ENCODE results near the gene GRIK4.

GRIK4 gene

DNA sequence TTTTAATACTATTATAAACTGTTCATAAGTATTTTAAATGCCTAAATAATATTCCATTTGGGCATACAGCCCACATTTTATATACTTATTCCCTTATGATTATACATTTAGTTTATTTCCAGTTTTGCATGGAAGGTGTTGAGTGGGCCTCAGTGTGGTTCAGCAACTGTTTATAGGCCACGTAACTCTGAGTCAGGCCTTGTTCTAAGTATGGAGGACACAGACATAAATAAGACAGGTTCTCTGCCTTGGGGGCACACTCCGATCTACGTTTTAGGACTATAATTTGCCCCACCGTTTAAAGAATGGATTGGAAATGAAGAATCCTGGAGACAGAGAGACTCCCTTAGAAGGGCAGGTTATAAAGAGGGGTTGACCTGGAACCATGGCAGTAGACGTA is 300.2 kb downstream of the GRIK4 start:
- DNase-seq (ENCODE audit: low spot score) = no peak

DNA sequence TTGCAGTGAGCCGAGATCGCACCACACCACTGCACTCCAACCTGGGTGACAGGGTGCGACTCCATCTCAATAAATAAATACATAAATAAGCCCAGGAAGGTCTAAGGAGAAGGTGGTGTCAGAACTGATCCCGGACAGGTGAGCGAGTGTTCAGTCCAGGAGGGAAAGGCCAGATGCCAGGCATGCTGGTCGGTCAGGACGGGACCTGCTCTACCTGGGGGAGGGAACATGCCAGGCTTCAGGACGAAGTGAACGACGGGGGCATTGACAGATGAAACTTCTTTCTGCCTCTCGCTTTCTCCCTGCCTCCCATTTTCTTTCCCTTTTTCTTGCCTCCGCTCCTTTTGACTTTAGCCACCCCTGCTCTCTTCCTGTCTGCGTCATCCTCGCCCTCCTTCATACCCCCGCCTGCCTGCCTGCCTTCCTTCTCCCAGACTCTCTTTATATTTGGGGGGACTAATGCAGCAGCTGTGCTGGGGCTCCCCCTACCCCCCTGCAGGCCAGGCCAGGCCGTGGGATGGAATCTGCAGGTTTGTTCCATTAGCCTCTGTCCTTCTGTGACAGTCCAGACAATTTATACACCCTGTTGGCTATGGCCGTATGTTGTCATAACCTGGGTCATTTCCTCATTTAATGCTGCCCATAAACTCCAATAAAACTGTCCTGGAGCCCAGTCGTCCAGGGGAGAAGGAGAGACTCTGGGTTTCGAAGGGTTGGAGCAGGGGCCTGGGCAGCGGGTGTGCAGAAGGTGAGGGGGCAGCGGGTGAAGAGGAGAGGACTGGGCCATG is 303.2 kb downstream of the GRIK4 start:
- no peak for DNase-seq (ENCODE audit: low spot score)

DNA sequence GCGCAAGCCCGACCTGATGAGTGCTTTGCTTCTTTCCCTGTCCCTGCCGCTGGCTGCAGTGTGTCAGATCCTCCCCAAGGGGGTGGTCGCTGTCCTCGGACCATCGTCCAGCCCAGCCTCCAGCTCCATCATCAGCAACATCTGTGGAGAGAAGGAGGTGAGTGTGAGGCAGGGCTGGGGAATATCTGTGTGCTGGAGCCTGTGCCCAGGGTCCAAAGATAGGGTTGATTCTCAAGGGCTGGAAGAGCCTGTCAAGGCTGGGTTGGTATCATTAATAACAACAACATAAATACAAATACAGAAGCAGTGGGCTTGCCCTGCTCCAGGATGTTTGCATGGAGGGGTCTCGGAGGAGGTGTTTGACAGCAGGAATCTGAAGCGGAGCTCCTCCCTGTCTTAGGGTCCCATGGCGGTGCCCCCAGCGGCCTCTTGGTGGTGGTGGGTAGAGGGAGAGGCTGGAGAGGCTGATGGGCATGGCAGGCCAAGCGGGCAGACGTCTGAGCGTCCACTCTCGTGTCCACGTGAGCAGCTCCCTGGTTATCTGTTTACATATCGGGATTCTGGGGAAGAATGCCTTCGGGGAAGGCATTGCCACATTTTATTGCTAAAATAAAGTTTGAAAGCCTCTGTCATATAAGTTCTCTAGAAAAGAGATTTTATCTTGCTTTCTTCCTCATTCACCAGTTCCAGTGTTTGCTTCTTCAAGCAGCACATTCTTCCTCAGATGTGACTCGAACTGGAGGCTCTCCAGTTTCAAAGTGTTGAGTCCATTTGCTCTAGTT is 304.0 kb downstream of the GRIK4 start:
- no peak for DNase-seq (ENCODE audit: low spot score)

DNA sequence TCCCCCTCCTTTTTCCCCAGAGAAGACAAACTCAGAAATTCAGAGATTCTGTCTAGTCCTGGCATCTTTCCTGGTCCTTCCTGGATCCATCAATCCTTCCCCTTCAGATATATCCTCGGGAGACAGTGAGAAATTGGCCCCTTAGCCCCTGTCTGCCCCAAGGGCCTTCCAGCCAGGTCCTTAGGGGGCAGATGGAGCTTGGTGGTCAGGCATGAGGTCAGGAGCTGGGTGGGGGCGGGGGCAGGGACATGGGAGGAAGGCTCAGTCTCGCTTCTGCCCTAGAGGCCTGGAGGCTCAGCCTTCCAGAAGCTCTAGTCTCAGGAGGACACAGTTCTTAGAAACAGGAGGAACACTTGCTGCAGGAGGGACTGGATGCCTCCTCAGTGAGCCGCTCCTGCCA is 304.6 kb downstream of the GRIK4 start:
- no peak for DNase-seq (ENCODE audit: low spot score)

DNA sequence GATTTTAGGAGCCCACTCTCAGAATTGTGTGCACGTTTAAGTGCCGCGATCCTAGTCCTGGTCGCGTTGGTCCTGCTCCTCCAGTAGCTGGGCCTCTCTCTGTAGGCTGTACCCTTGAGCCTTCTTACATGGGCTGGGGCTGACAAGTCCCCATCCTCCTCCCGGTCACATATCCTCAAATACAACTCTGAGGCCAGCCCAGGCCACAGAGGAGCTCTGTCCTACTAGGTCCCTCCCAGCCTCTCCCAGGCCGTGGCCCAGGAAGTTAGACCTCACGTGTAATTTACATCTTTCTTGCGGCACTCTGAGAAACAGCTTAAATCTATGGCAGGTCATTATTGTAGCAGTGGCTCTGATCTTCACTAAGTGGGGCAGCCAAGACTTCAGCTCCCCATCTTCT is 305.2 kb downstream of the GRIK4 start:
- DNase-seq (ENCODE audit: low spot score) = no peak

DNA sequence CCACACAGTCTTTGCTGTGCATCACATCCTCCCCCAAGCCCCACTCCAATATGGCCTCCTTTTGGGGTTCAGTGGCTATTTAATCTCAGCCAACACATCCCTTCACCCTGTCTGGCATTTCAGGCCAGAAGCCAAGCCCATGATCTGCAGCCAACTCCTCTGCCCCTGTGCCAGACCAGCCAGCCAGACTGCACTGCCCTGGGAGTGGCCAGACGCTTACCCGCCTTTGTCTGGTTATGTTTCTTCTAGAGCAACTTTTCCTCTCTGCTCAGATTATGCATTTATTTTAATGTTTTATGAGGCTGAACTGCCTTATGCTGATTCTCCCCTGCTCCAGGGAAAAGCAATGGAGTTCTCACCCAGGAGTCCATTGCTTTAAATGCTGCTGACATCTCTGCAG is 305.6 kb downstream of the GRIK4 start:
- peak; percentile 2 for DNase-seq (ENCODE audit: low spot score)

DNA sequence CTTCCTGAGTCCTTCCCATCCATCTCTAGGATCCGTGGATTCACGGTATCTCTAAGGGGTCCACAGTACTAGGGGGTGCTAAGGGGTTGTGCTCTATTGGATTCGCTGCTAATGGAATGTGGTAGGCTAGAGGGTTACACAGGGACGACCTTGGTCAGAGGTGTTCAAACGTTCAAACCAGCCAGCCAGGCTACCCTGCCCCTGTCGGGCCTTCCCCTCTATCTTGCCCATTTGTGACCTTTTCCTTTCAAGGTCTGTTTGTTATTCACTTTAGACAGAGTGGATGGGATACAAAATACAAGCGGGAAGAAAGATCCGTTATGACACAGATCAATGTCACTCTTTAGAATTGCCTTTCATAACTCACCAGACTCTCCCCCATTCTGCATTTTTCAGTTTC is 306.5 kb downstream of the GRIK4 start:
- no peak for DNase-seq (ENCODE audit: low spot score)

DNA sequence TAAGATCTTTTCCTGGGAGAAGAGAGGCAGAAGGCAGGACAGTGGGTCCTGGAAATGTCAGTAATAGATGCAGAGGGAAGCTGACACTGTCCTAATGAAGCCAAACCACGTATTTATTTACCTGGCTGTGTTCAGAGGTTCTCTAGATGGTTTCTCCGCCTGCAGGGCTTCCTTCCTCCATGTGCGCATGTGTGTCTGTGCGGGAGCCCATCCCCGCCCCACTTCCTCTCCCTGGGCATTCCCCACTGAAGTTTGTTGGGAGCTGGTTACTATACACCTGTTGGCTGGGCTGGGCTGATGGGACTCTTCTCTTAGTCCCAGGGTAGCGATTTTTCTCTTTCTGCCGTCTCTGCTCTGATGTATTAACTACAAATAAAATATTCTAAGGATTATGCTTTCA is 307.5 kb downstream of the GRIK4 start:
- DNase-seq (ENCODE audit: low spot score) = no peak

DNA sequence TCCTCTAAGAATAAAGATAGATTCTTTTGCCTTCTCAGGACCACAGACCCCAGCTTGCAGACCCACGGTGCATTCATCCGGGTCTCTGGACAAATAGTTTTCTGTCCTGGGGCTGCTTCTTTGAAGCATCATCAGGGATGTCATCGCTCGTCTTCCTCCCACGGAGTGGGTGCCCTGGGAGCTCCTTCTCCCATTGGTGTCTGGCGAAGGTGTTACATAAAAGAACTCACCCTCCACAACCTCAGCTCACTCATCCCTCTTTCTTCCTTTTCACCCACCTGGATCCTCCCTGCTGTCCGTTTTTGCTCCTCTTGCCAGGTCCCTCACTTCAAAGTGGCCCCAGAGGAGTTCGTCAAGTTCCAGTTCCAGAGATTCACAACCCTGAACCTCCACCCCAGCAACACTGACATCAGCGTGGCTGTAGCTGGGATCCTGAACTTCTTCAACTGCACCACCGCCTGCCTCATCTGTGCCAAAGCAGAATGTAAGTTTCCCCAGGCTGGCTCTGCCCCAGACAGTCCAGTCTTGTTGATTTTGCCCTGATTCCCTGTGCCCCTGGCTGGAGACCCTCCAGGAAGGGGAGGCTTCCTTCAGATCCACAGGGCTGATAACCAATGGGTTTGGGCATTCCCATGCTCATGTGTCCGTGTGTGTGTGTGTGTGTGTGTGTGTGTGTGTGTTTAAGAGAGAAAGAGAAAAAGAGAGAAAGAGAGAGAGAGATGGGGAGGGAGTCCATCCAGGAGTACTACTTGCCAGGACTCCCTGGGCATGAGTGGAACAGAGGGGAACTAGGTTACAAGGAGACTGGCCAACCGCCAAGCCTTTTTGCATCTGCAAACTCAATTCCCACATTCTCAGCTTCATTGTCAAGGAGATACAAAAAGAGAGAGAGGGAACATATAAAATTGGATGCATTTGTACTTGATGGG is 308.2 kb downstream of the GRIK4 start:
- peak; percentile 11 for DNase-seq (ENCODE audit: low spot score)

DNA sequence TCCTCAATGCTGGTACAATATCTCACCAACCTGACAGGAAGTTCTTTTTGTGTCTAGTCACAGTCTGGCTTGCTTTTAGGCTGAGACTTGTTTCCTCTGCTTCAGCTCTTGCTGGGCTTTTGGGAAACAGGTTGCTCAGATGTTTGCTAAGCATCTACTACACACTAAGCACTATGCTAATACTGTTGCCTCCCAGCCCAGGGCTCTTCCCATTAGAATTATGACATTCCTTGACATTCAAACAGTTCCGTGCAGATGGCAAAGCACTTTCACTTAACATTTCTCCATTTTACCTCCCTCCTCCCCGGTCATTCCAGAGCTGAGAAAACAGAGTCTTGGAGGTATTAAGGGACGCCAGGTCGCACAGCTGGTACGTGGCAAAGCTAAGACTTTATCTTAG is 311.6 kb downstream of the GRIK4 start:
- no peak for DNase-seq (ENCODE audit: low spot score)

DNA sequence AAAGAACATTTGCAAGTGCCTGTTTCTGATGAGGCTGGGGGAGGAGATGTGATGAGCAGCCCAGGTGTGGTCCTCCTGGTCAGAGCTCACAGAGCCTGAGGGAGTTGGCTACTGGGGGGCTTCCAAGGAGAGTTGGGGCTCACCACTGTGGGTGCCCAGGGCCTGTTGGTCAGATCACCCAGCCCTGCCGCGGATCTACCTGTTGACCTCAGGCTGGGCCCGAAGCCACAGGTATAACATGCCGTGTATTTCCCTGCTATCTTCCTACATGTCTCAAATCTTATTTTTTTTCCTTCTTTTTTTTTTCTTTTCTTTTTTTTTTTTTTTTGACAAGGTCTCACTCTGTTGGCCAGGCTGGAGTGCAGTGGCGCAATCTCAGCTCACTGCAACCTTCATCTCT is 312.7 kb downstream of the GRIK4 start:
- DNase-seq (ENCODE audit: low spot score) = no peak

DNA sequence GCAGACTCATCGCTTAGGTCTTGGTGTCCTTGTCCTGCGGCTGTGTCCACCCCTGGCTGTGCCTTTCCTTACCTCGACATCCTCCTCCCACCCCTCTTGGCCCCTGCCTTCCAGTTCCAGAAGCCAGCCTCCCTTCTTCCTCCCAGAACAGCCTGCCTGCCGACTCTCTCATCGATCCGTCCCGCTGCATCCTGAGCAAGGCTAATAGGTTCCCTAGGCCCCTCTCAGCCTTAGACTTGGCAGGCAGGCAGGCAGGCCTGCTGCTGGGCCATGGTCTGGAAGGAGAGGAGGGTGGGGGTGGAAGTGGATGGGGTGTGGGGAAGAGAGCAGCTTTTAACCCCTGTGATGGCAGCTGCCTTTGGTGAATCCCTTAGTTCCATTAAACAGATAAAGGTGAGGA is 315.6 kb downstream of the GRIK4 start:
- DNase-seq (ENCODE audit: low spot score) = no peak

DNA sequence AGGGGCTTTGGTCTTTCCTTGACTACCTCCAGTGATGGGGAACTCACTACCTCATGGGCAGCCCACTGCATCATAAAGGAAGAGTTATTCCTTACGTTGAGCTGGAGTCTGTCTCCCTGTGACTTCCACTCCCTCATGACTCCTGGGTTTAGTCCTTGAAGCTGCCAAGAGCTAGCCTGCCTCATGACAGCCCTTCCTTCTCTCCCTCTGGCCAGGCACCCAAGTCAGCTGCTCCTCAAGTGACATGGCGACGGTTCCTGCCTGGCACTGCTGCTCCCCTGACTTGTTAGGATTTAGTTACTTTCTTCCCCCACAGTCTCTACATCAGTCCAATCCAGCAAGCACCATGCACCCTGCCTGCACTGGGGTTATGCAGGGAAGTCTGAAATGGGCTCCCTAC is 316.3 kb downstream of the GRIK4 start:
- no peak for DNase-seq (ENCODE audit: low spot score)

DNA sequence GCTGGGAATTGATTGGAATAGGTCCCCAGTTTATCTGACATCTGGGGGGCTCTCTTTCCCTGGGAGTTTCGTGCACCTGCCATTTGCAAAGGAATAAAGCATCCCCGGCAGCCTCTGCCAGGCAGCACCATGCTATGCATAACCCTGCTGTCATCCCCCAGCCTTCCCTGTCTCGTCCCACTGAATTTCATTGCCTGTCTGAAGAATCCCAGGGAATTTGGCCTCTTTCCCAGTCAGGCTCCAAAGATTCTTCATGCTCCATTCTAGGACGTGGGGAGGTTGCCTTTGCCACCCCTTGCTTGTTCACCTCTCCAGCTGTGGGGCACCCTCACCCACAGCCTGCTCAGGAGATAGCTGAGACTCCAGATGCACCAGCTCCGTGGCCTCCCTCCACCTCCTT is 317.3 kb downstream of the GRIK4 start:
- DNase-seq (ENCODE audit: low spot score) = no peak

DNA sequence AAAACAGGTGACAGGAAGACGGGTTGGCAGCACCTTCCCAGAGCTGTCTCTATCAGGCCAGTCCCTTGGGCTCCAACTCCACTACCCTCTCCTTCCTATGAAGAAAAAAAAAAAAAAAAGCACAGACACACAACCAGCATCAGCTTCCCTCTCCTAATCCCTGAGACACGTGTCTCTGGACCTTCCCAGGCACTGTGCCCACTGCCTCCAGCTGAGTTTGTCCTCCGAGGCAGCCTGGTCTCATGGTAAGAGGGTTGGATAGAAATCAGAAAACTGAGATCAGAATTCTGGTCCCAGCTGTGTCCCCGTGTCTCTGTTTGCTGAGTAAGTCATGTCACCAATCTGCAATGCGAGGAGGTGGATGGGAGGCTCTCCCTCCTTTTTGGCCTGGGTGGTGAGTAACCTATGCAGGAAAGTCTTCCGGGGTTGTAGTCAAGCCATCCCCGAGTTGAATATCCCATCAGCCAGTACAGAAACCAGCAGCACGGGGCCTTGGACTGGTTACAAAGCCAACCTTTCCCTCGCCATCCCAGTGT is 318.6 kb downstream of the GRIK4 start:
- DNase-seq (ENCODE audit: low spot score) = no peak

DNA sequence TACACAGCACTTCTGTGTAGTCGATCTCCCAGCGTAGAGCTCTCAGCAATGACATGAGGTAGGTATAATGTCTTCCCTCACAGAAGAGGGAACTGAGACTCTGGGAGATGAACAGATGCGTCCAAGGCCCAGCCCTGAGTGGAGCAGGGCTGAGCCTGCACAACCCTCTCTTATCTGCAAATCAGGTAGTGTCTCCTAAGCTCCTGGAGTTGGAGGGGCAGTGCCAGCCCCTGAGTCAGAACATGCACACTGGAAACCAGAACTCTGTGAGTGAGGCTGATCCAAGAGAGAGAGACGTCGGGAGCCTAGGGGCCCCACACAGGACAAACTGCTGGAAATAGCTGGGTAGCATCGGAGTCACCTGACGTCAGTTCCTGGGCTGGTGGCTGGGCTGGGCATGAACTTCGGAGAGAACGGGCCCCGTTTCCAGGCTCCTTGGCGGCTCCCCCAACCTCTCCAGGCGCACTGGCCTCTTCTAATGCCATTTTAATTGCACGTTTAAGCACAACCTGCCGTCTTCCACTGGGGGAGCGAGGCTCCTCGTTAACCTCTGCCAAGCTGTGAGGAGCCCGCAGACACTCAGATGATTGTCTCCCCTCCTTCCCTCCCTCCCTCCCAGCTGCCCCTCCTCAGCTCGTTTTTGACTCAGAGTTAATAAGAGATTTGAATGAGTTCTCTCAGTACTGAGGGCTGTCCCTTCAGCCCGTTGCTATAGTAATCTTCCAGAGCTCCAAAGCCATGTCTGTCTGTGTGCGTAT is 321.1 kb downstream of the GRIK4 start:
- DNase-seq (ENCODE audit: low spot score) = peak; percentile 4

DNA sequence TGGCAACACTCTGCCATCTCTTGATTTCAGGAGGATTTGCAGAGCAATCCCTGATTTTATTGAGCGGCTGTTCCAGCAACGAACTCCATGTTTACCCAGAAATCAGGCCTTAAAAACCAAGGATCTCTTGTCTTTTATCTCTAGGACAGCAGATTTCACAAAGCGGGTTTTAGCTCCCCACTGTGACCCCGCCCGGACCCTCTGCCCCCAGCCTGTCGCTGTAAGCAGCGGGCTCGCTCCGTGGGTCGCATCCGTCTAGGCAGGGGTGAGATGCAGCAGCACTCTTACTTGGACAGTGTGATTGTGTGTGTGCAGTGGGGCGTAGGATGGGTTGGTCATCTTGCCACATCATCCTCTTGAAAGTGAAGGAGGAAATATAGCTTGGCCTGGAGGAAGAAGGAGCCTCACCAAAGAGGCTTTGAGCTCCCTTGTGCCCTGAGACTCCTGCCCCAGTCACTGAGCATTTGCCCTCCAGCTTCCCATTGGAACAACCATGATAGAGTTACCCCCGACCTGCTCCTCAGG is 323.2 kb downstream of the GRIK4 start:
- DNase-seq (ENCODE audit: low spot score) = no peak

DNA sequence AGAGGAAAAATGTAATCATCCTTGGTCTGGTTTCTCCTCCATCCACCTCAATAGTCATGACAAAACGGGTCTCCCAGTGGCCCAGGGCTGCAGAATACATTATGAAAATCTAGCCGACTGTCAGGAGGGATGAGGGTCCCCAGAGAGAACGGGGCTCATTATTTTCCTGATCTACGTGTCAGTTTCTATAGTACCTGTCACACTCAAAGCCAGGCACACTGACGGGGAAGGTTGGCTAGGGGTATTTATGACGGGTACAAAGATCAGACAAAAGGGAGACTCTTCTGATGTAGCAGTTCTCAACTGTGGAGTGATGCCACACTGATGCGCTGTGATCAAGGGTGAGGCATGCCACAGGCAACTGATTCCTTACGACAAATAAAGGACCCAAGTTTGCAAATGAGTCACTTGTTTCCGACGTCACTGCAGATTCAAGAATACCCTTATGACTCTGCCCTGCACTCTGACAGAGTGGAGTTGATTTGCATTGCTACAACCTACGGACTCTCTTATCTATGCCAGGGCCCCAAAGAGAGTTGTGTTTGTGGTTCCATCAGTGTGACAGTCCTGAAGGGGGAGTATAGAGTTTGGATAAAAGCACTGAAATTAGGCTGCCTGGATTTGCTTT is 324.2 kb downstream of the GRIK4 start:
- no peak for DNase-seq (ENCODE audit: low spot score)

DNA sequence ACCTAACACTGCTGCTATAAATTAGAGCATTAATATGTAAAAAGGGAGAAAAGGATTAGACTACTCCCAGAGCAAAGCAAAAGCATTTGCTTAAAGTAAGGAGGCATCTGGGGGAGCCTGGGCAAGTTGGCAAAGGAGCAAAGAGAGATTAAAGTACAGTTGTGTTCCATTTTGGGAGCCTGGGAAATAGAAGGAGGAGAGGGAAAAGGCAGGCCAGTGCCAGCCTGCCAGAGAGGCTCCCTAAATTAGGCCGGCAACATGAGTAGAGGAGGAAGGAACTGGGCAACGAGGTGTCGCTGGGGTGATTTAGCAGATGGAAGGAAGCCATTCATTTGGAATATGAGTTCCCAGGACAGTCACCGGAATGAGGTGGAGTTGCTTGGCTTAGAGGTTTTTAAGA is 326.1 kb downstream of the GRIK4 start:
- no peak for DNase-seq (ENCODE audit: low spot score)

DNA sequence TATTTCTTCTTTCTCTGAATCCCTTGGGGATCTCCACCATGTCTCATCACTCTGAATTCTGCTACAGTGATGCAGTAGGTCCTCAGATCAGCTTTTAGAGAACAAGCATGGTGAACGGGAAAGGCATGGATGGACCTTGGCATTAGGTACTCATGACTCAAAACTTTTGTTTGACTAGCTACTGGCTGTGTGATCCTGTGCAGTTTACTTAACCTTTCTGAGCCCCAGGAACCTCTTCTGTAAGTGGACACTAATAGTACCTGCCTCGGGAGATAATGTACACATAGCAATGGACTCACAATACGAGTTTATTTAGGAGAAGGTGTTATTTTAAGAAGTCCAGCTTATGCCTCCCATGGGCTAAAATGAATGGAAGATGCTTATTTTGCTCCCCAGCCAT is 327.7 kb downstream of the GRIK4 start:
- no peak for DNase-seq (ENCODE audit: low spot score)
